ENCODE results near the gene PROC. TPM values are rescaled to one million over a fixed set of nuclear protein-coding genes. Genes with fewer than 3 reads are reported as not detected.

The PROC gene
- total RNA-seq, 1 experiment from 2014 or later: 0.58 TPM

DNA sequence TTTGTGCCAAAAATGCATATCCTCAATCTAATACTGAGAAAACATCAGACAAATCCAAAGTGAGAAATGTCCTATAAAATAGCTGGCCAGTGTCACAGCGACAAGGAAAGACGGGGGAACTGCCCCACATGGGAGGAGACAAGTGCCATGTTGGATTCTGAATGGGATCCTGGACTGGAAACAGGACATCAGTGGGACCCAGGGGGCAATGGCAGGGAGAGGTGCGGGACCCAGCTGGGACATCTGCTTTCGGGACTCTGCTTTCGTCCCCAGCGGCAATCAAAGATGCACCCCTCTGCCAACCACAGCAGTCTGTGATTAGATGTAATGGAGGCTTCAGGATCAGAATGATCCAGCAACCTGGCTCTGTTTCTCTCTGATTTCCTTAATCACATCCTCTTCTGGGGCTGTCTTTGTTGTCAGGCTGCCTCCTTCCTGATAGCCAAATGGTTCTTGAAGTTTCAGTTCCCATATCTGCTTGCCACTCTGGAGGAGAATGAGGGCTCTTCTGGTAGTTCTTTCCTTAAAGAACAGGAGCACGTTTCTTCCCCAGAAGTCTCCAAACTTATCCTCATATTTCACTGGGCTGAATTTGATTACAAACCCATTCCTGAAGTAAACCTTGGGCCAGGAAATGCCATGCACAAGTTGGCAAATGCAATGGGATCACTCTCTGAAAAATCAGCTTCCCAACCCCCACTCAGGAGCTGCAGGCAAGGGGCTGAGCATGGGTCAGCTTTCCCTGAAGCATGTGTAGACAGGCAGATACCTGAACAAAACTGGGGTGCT, 13.6 kb upstream of the PROC start:
- H3K27ac ChIP-seq (ENCODE audit: low read length): no peak overlapping the region
- no peaks in the 10 kb centered on the region for H3K36me3 ChIP-seq (ENCODE audit: low read depth, low read length)
- no peaks in the 10 kb centered on the region for H3F3A ChIP-seq (ENCODE audit: low read length, unreplicated experiment)
- H3K4me1 ChIP-seq (ENCODE audit: insufficient read depth, low read length): peaks cover 35% of the 10 kb centered on the region
- H3K9me3 ChIP-seq (ENCODE audit: low read length): no peaks in the 10 kb centered on the region
- ChIA-PET POLR2A (ENCODE audit: unreplicated experiment) (no interaction called here), CTCF (no interaction called here)
- BruUV-seq (replicated peaks): no TSS peak
- intact Hi-C loops (cut with micrococcal nuclease): no loop called here
- H3K27me3 ChIP-seq (ENCODE audit: low read length): no peaks in the 10 kb centered on the region
- ATAC-seq: no peak
- H4K20me1 ChIP-seq (ENCODE audit: low read length): no peaks in the 10 kb centered on the region
- H3K9ac ChIP-seq (ENCODE audit: low read length): no peak overlapping the region
- H3K4me2 ChIP-seq (ENCODE audit: low read length): no peak overlapping the region
- DNase-seq: no peak
- H3K9me2 ChIP-seq (replicated peaks; ENCODE audit: low read length): no peaks in the 10 kb centered on the region
- TF ChIP-seq CTCF (conservative IDR thresholded peaks at IDR 0.05; ENCODE audit: low read depth, low read length) (no peak), EZH2phosphoT487 (IDR thresholded peaks at IDR 0.05; ENCODE audit: borderline replicate concordance, low read length) (no peak), EZH2 (IDR thresholded peaks at IDR 0.05; ENCODE audit: low read length, unreplicated experiment) (no peak)
- no peaks in the 10 kb centered on the region for H3K79me2 ChIP-seq (ENCODE audit: low read length)
- no peak overlapping the region for H2AFZ ChIP-seq (ENCODE audit: low read length)
- H3K4me3 ChIP-seq (ENCODE audit: low read length): no peak overlapping the region

DNA sequence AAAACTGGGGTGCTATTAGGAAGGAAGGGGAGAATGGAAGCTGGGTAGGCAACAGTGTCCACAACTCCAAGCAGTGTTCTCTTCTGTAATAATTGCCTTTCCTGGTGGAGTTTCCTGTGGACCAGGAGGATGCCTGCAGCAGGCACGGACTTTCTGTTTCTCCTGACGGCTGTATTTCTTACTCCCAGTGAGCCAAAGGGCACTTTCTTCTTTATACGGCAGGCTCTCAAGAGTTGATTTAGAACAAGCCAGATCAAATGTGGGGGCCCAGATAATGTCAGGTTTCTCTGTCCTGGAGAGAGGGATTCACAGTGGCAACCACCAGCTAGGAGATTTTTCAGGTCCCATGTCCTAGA, 13.0 kb upstream of the PROC start:
- ChIA-PET CTCF (no interaction called here), POLR2A (ENCODE audit: unreplicated experiment) (no interaction called here)
- no peak overlapping the region for H3K4me3 ChIP-seq (ENCODE audit: low read length)
- H3K79me2 ChIP-seq (ENCODE audit: low read length): no peaks in the 10 kb centered on the region
- no peak for DNase-seq
- TF ChIP-seq EZH2phosphoT487 (IDR thresholded peaks at IDR 0.05; ENCODE audit: borderline replicate concordance, low read length): no peak
- no peak for TF ChIP-seq EZH2 (IDR thresholded peaks at IDR 0.05; ENCODE audit: low read length, unreplicated experiment)
- TF ChIP-seq CTCF (conservative IDR thresholded peaks at IDR 0.05; ENCODE audit: low read depth, low read length): no peak
- H3K4me1 ChIP-seq (ENCODE audit: insufficient read depth, low read length): peaks cover 35% of the 10 kb centered on the region
- intact Hi-C loops (cut with micrococcal nuclease): no loop called here
- BruUV-seq (replicated peaks): no TSS peak
- H3F3A ChIP-seq (ENCODE audit: low read length, unreplicated experiment): no peaks in the 10 kb centered on the region
- H3K9me3 ChIP-seq (ENCODE audit: low read length): no peaks in the 10 kb centered on the region
- H3K9ac ChIP-seq (ENCODE audit: low read length): no peak overlapping the region
- no peaks in the 10 kb centered on the region for H3K36me3 ChIP-seq (ENCODE audit: low read depth, low read length)
- no peak overlapping the region for H2AFZ ChIP-seq (ENCODE audit: low read length)
- no peaks in the 10 kb centered on the region for H4K20me1 ChIP-seq (ENCODE audit: low read length)
- H3K27ac ChIP-seq (ENCODE audit: low read length): no peak overlapping the region
- H3K9me2 ChIP-seq (replicated peaks; ENCODE audit: low read length): no peaks in the 10 kb centered on the region
- no peak overlapping the region for H3K4me2 ChIP-seq (ENCODE audit: low read length)
- H3K27me3 ChIP-seq (ENCODE audit: low read length): no peaks in the 10 kb centered on the region
- no peak for ATAC-seq

DNA sequence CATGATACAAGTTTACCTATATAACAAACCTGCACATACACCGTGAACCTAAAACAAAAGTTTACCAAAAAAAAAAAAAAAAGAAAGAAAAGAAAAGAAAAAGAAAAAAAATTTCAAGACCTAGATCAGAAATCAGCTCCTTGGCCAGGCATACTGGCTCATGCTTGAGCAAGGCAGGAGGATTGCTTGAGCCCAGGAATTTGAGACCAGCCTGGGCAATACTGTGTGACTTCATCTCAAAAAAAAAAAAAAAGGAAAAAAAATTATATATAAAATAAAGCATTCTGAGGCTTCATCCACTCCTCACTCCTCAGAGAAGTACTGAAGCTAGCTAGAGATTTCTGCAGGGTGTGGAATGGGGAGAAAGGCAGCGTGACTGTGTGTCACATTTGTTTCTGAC, 11.8 kb upstream of the PROC start:
- Histone ChIP-seq H3K4me3 (ENCODE audit: low read length) (no peak overlapping the region), H3K27ac (ENCODE audit: low read length) (no peak overlapping the region), H3K79me2 (ENCODE audit: low read length) (no peaks in the 10 kb centered on the region), H3K4me1 (ENCODE audit: insufficient read depth, low read length) (peaks cover 34% of the 10 kb centered on the region), H3K9ac (ENCODE audit: low read length) (no peak overlapping the region), H3K9me2 (replicated peaks; ENCODE audit: low read length) (no peaks in the 10 kb centered on the region), H2AFZ (ENCODE audit: low read length) (no peak overlapping the region), H4K20me1 (ENCODE audit: low read length) (no peaks in the 10 kb centered on the region), H3K4me2 (ENCODE audit: low read length) (no peak overlapping the region), H3K36me3 (ENCODE audit: low read depth, low read length) (no peaks in the 10 kb centered on the region), H3F3A (ENCODE audit: low read length, unreplicated experiment) (peaks cover 7% of the 10 kb centered on the region), H3K9me3 (ENCODE audit: low read length) (no peaks in the 10 kb centered on the region), H3K27me3 (ENCODE audit: low read length) (no peaks in the 10 kb centered on the region)
- DNase-seq (no peak), ATAC-seq (no peak)
- POLR2A ChIA-PET (ENCODE audit: unreplicated experiment): no interaction called here
- CTCF ChIA-PET: no interaction called here
- no peak for TF ChIP-seq EZH2 (IDR thresholded peaks at IDR 0.05; ENCODE audit: low read length, unreplicated experiment)
- TF ChIP-seq EZH2phosphoT487 (IDR thresholded peaks at IDR 0.05; ENCODE audit: borderline replicate concordance, low read length): no peak
- no peak for TF ChIP-seq CTCF (conservative IDR thresholded peaks at IDR 0.05; ENCODE audit: low read depth, low read length)
- BruUV-seq (replicated peaks): no TSS peak
- intact Hi-C loops (cut with micrococcal nuclease): no loop called here

Data from PC-3 (cell line).